Breast epithelium (tissue), 3 donors: ENCODE measurements around the gene LPO.

Experiments
- POLR2A ChIP-seq: fragments of 450-650 bp; IDR thresholded peaks from one replicate; pipeline ENCODE4 v1.6.1; 2016; ENCODE audit warnings: antibody characterized with exemption, mild to moderate bottlenecking, moderate library complexity
- TF ChIP-seq, protein P1 (sequence below), 3 donors: fragments of 450-650 bp; IDR thresholded peaks; one replicate each; pipeline ENCODE4 v1.5.1; 2016 to 2017; ENCODE audit warnings: antibody characterized with exemption in 3 of 3, mild to moderate bottlenecking in 3 of 3, moderate library complexity in 3 of 3

DNA sequence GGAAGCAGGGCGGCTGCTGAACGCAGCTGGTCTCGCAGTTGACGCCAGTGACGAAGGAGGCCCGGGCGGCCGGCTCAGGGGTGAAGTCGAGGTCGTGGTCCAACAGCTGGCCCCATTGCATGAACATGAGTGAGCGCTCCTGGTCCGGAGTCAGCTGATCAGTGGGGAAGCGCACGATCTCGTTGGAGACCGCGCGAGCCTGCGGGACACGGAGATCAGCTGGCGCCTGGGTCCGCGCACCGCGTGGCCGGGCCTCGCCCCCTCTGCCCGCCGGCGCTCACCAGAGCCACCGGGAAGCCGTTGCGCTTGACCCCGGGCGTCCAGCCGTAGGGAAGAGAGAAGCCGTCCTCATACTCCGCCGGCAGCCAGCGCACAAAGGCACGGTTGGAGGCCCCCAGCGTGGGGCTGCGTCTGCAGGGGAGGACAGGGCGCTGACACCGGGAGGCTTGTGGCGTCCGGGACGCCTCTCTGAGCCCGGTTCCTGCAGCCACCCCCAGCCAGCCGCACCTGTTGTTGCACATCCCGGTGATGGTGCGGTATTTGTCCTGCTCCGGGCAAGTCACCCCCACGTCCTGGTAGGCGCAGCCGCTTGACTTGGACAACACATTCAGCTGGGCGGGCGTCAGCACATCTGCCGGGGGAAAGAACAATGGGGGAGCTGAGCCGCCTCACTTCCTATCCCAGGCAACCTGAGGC, 40.8 kb downstream of the LPO start:
- TF ChIP-seq, protein P1, sequence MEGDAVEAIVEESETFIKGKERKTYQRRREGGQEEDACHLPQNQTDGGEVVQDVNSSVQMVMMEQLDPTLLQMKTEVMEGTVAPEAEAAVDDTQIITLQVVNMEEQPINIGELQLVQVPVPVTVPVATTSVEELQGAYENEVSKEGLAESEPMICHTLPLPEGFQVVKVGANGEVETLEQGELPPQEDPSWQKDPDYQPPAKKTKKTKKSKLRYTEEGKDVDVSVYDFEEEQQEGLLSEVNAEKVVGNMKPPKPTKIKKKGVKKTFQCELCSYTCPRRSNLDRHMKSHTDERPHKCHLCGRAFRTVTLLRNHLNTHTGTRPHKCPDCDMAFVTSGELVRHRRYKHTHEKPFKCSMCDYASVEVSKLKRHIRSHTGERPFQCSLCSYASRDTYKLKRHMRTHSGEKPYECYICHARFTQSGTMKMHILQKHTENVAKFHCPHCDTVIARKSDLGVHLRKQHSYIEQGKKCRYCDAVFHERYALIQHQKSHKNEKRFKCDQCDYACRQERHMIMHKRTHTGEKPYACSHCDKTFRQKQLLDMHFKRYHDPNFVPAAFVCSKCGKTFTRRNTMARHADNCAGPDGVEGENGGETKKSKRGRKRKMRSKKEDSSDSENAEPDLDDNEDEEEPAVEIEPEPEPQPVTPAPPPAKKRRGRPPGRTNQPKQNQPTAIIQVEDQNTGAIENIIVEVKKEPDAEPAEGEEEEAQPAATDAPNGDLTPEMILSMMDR (IDR thresholded peaks at IDR 0.05) = no peak
- TF ChIP-seq POLR2A = no peak
